Astrocyte (in vitro differentiated cells and primary cell): ENCODE data around the gene MS4A4E.

Experiments used
- EZH2 ChIP-seq: IDR thresholded peaks from 2 replicates; pipeline ENCODE4 v1.6.1; 2012; ENCODE audit warnings: mild to moderate bottlenecking, low read length, inconsistent platforms; ENCODE audit not compliant: insufficient read depth
- TF ChIP-seq, protein P1 (sequence below): IDR thresholded peaks from 2 replicates; pipeline ENCODE4 v1.5.1; 2011; ENCODE audit warnings: low read depth, mild to moderate bottlenecking, inconsistent platforms, low read length, moderate library complexity; ENCODE audit not compliant: insufficient read depth

DNA sequence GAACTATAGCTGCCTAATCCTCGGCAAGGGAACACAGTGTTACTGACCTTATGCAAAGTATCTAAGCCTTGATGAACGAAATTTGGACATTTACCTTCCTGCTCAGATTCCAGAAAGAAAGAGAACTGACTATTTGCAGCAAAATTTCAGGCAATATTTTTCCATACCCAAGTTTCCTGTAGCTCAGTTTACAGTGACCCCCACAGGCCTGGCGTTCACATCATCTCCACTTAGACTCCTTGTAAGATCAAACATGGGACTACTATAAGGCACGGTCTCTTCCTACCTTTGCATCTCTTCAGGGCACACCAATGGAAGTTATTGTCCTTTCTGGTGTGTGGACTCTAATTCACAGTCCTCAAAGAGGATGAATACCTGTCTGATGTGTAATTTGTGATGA lies 81.2 kb downstream of the MS4A4E start:
- TF ChIP-seq, protein P1, sequence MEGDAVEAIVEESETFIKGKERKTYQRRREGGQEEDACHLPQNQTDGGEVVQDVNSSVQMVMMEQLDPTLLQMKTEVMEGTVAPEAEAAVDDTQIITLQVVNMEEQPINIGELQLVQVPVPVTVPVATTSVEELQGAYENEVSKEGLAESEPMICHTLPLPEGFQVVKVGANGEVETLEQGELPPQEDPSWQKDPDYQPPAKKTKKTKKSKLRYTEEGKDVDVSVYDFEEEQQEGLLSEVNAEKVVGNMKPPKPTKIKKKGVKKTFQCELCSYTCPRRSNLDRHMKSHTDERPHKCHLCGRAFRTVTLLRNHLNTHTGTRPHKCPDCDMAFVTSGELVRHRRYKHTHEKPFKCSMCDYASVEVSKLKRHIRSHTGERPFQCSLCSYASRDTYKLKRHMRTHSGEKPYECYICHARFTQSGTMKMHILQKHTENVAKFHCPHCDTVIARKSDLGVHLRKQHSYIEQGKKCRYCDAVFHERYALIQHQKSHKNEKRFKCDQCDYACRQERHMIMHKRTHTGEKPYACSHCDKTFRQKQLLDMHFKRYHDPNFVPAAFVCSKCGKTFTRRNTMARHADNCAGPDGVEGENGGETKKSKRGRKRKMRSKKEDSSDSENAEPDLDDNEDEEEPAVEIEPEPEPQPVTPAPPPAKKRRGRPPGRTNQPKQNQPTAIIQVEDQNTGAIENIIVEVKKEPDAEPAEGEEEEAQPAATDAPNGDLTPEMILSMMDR, result no peak
- TF ChIP-seq EZH2, result no peak
